Left renal pelvis (tissue), 4 donors: Measurements from ENCODE around the gene ACAA1. TPM values are rescaled to one million over a fixed set of nuclear protein-coding genes. Genes with fewer than 3 reads are reported as not detected.

Source experiments
- DNase-seq, 4 donors: peaks; one replicate each; pipeline ENCODE4 v3.0.0-alpha.2; 2013; ENCODE audit warnings: low read depth in 4 of 4, low spot score in 3 of 4
- polyA plus RNA-seq, 4 donors: library from polyadenylated mRNA; unstranded; fragments of 120-200 nt; gene quantifications; one replicate each; pipeline ENCODE4 v1.2.1, GENCODE V29; 2013; ENCODE audit not compliant: insufficient read length in 4 of 4

Gene ACAA1
- polyA plus RNA-seq, 4 donors = 42.3 to 142 (median 114) TPM

DNA sequence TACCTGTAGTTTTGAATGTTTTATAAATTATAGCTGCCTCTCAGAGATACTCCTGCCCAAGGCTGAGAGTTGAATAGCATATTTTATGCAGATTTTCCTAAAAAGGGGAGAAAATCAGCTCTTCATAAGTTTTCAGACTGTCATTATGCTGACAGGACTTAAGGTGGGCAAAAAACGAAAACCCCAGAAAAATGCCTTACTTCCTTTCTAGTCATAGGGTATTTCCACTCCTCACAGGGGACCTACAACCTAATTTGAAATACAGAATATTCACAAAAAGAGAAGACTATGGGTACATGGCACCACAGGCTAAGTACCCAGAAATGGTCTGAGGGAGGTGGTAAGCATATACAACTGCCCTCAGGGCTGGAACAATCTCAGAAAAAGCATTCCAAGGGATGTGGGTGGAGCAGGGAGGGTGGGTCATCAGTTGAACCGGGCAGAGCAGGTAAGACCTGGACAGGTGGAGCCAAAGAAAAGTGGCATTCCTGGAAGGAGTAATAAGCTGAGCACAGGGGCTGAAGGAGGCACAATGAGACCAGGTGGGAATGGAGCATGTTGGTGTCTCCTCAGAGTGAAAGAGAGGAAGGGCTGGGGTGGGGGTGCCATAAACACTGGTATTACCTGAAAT lies 17.8 kb upstream of the ACAA1 start:
- no peak for DNase-seq

DNA sequence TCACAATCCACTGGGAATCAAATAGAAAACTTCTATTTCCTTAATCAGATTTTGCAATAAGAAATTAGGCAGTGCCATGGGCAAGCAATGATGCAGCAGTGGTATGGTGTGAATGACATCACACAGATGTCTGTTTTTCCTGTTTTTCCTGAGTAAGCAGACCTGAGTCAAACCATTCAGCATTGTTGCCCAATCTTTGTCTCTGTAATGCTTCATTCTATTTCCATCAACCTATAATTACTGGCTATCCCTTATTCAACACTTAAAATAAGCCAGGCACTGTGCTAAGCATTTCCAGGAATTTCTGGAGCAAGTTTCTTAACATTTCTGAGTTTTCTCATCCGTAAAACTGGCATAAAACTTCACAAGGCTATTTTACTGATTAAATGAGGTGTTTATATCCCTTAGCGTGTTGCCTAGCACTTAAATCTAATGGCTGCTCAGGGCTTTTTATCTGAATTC lies 17.1 kb upstream of the ACAA1 start:
- DNase-seq = no peak

- no peak for DNase-seq
Measured at GRCh38 chr3:38153221-38153620, 16.3 kb upstream of the ACAA1 start.

GRCh38 chr3:38152609-38153008 lies 15.7 kb upstream of the ACAA1 start:
- no peak for DNase-seq

DNA sequence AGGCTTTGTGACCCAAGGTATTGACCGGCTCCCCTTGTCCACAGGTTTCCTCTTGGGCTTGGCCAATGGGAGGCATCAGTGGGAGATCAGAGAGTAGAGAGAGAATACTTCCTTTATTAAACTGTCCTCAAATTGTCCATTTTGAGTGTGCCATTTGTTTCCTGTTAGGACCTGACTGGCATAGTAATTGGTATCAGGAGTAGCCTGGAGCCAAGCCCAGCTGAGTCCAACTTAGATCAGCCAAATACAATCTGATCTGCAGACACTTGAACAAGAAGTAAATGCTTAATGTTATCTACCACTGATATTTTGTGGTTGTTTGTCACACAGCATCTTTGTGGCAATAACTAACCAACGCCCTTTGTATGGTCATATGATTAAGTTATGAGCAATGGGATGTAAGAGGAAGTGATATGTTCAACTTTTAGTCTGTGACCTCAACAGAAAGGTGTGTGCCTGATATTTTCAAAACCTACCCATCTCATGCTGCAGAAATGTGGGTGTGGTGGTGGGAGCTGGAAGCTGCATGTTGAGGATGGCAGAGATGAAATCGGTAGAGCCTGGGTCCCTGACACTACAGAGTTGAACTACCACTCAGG lies 14.8 kb upstream of the ACAA1 start:
- DNase-seq = no peak

DNA sequence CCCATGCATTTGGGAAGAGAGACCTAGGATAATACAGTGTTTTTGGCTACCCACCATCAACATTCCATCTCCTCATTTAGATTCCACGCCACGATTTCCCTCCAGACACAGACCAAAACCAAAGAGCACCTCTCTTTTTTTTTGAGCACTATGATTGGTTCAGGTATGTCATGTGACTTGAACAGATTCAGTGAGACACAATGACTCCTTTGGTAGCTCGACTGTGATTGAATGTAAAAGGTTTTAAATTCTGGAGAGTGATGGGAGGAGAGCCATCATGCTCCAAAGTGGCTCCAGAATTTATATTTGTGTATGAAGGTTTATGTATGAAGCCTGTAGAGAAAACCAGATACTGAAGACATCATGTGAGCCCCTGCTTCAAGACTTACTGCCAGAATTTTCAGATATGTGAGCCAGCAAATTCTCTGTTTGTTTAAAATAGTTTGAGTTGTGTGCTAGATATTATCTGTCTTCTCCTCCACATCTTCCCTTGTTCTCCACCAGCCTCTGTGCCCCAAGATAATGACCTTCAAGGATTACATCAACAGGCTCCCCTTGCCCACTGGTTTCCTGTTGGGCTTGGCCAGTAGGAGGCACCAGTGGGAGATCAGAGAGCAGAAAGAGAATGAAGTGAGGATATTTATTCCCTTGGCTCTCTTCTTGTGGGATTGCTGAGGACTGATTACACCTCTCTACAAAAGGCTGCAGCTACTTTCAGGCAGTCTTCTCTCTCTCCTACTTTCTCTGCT lies 14.0 kb upstream of the ACAA1 start:
- DNase-seq = no peak

GRCh38 chr3:38149708-38150107 lies 12.8 kb upstream of the ACAA1 start:
- no peak for DNase-seq

DNA sequence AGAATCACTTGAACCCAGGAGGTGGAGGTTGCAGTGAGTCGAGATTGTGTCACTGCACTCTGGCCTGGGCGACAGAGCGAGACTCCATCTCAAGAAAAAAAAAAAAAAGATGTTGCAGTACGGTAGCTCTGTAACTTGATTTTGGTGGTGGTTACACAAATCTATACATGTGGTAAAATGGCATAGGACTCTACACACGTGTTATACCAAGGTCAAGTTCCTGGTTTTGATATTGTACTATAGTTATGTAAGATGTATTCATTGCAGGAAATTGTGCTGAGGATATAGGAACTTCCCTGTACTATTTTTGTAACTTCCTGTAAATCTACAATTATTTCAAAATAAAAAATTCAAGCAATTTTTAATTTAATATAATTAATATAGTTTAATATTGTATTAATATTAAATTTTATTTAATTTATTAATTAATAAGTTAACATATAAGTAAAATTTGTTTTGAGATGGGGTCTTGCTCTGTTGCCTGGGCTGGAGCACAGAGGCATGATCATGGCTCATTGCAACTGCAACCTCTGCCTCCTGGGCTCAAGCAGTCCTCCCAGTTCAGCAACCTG lies 11.5 kb upstream of the ACAA1 start:
- no peak for DNase-seq

- no peak for DNase-seq
Measured at GRCh38 chr3:38147421-38147820, 10.5 kb upstream of the ACAA1 start.

GRCh38 chr3:38146504-38146903 lies 9.6 kb upstream of the ACAA1 start:
- DNase-seq = no peak

DNA sequence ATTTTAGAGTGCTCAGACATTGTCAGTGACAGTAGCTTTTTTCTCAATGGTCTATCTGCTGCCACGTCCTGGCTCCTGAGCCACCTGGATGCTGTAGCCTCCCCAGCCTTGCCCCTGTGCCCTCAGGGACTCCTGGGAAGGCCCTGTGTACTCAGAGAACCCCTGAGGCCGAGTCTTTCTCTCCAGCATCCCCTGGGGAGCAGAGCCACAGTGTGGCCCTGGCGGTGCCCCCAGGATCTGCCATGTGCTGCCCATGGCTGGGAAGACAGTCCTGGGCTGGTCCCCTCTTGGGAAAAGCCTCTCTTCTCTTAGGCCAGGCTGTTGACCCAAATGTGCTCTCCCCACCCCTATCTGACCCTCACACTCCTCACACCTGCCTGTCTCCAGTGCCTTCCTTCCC lies 6.6 kb upstream of the ACAA1 start:
- DNase-seq = no peak

DNA sequence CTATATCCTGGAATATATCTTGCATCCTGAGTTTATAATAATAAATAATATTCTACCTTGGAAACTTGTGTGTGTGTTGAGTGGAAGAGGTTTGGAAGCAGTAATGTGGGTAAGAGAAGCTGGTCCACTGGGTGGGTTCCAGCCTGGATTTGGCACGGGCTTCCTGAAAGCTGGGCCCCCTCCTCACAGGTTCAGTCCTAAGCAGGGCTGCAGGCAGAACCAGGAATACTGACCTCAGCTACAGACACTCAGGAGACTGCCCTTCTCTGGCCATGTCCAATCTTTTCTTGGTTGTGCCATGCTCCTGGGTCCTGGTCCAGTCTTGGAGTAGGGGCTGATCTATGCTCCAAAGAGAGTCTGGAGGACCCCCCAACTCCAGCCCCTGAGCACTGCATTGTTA lies 6.0 kb upstream of the ACAA1 start:
- no peak for DNase-seq

GRCh38 chr3:38141952-38142273 lies 5.0 kb upstream of the ACAA1 start:
- DNase-seq = no peak

- no peak for DNase-seq
Measured at GRCh38 chr3:38141173-38141951, 4.4 kb upstream of the ACAA1 start.

DNA sequence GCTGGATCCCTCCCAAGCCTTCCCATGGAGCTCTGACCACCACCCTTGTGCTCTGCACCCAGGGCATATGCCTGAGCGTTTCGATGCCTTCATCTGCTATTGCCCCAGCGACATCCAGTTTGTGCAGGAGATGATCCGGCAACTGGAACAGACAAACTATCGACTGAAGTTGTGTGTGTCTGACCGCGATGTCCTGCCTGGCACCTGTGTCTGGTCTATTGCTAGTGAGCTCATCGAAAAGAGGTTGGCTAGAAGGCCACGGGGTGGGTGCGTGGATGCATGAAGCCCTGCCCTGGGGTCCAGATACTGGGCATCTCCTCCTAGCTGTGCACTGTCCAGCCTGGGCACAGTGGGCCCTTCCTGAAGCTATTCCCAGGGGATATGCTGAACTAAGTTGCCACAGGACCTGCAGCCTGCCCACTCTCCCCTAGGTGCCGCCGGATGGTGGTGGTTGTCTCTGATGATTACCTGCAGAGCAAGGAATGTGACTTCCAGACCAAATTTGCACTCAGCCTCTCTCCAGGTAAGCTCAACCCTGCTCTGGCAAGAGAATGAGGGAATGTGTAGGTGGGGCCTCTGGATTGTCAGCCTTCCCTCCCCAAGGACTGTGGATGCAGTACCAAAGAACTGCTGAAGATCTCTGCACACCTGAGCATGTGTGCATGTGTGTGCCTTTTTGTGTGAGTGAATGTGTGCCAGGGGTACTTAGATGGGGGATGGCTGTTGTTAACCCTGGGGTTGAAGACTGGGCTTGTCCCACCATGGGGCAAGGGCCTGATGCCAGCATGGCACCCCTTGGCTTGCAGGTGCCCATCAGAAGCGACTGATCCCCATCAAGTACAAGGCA lies 3.6 kb upstream of the ACAA1 start:
- no peak for DNase-seq

GRCh38 chr3:38139652-38140051 lies 2.7 kb upstream of the ACAA1 start:
- DNase-seq = no peak

DNA sequence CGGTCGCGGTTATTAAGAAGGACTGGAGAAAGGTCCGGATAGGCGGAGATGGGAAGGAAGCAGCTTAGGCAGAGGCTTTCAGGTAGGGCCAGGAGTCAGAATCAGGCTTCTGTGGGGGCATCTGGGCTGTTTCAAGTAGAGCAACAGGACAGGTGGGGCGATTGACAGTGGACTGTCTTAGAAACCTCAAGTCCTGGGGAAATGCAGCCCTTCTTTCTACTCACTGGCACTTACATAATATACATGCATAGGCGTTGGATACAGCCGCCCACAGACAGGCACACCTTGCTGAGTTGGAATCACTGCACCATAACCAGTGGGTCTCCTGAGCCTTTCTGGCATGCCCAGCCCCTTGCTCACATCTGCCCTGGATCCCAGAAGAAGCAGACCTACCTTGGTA lies 2.3 kb upstream of the ACAA1 start:
- DNase-seq = no peak

DNA sequence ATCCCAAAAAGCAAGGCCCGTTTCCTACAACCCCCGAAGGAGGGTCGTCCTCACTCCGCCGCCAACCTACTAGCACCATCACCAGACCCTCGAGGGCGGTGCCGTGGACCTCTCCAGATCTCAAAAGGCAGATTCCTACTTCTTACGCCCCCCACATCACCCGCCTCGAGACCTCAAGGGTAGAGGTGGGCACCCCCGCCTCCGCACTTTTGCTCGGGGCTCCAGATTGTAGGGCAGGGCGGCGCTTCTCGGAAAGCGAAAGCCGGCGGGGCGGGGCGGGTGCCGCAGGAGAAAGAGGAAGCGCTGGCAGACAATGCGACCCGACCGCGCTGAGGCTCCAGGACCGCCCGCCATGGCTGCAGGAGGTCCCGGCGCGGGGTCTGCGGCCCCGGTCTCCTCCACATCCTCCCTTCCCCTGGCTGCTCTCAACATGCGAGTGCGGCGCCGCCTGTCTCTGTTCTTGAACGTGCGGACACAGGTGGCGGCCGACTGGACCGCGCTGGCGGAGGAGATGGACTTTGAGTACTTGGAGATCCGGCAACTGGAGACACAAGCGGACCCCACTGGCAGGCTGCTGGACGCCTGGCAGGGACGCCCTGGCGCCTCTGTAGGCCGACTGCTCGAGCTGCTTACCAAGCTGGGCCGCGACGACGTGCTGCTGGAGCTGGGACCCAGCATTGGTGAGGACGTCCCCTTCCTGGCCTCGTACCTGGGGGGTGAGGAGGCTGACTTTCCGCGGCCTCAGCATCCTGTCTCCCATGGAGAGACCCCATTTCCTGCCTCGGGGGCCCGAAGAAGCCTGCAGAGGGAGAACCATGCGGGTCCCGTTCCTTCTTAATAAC lies 1.6 kb upstream of the ACAA1 start, which contains the start of gene MYD88:
MYD88 (plus strand) TSS at position 313 of the 842 bp plus-strand sequence; CDS start at position 353, 40 bp downstream.
- DNase-seq = no peak
